GM18505 (cell line): ENCODE measurements around the gene TAP2.

ENCODE experiments used
- ATAC-seq: cut with Tn5 transposase; IDR thresholded peaks from one replicate; pipeline ENCODE4 v1.9.1; 2021; ENCODE audit not compliant: unreplicated experiment
- POLR2A ChIP-seq: IDR thresholded peaks from 4 replicates; pipeline ENCODE4 v1.6.1; 2011; ENCODE audit warnings: borderline replicate concordance; ENCODE audit not compliant: insufficient read depth, insufficient read length; ENCODE audit errors: extremely low read depth

The TAP2 gene

DNA sequence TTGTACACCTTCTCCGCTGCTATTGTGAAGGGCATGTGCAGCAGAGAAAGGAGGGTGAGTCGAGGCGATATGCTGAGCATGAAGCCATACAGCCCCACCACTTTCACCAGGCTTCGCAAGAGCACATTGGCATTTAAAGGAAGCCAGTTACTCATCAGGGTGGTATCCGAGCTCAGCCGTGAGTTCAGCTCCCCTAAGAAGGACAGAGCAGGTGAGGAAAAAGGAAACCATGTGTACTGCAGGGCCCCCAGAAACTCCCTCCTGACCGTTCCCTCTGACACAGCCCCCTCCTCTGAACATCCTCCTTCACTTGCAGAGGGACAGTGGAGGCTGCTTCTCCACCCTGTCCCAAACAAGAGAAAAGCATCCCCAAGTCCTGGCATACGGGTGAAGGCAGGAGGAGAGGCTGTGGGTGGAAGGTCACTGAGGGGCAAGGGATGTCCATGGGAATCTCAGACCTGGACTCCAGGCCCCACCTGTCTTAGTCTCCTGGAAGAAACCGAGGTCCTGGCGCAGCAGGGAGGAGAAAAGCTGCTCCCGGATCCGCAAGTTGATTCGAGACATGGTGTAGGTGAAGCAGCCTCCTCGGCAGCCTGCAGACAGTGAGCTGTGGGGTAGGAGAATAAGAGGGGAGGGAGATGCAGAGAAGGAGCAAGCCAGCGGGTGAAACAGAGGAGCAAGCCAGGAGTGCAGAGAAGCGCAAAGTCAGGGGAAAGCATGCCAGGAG, 3.2 kb downstream of the TAP2 start:
- ATAC-seq = no peak
- no peak for TF ChIP-seq POLR2A

DNA sequence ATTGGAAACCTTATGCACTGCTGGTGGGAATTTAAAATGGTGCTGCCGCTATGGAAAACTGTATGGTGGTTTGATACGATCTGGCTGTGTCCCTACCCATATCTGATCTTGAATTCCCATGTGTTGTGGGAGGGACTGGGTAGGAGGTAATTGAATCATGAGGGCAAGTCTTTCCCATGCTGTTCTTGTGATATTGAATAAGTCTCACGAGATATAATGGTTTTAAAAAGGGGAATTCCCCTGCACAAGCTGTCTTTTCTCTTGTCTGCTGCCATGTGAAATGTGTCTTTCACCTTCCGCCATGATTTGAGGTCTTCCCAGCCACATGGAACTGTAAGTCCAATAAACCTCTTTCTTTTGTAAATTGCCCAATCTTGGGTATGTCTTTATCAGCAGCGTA, 4.9 kb downstream of the TAP2 start:
- no peak for ATAC-seq
- TF ChIP-seq POLR2A = no peak

DNA sequence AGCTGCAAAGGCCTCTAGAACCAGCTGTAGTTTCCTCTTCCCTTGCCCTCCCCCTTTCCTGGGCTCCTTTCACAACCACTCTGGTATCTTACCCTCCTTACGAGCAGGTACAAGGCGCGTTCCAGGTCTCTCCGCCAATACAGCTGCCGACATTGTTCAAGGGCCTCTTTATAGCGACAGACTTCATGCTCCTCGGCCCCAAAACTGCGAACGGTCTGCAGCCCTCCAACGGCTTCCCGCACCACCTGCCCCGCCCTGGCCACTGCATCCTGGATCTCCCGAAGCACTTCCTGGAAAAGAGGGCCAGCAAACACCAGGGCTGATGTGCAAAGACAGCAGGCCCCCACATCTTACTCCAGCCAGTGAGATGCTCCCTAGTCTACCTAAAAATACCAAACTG, 6.0 kb downstream of the TAP2 start:
- no peak for ATAC-seq
- TF ChIP-seq POLR2A = no peak

DNA sequence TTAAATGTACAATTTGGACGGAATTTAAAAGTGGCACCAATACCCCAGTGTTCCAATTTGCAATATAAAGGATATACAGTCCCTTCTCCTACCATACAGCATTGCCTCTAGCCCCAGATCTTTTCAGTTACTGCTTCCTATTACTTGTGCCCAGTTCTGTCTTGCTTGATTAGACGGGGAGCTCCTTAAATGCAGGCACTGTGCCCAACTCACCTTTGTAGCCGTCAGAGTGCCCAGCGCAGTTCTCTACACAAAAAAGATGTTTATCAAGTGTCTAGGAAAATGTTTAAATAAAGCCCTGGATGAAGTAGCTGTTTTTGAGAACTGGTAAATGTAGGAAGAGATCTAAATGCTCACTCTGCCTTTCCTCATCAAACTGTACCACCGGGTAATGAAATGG, 7.6 kb downstream of the TAP2 start:
- no peak for TF ChIP-seq POLR2A
- no peak for ATAC-seq

DNA sequence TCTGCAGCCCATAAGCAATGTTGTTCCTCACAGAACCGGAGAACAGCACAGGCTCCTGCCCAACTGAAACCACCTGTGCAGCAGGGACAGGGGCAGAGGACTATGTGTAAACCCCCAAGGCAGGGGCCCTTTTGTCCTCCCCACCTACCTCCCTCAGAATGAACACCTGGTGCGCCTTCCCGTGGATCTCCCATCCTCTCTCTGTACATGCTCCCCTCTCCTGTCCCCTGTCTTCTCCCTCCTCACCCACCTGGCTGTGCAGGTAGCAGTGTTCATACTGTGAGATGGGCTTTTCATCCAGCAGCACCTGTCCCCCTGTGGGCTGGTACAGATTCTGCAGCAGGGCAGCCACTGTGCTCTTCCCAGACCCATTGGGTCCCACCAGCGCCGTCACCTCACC, 8.5 kb downstream of the TAP2 start:
- ATAC-seq = no peak
- TF ChIP-seq POLR2A = no peak

DNA sequence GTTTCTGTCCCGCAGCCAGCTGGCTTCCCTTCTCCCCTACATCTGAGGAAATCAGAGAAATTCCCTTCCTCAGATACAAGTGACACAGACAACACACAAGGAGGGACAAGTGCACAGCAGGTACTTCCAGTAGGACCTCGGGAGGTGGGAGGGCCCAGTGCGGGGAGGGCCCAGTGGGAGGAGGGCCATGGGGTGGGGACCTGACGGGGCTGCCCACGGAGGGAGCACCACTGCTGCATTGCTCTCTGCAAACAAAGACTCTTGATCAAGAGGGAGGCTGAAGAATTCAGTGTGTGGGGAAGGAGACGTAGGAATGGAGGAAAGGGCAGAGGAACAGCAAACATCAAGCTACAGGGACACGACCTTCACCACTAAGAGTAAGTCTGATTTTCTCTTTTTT, 9.0 kb downstream of the TAP2 start:
- no peak for ATAC-seq
- no peak for TF ChIP-seq POLR2A

DNA sequence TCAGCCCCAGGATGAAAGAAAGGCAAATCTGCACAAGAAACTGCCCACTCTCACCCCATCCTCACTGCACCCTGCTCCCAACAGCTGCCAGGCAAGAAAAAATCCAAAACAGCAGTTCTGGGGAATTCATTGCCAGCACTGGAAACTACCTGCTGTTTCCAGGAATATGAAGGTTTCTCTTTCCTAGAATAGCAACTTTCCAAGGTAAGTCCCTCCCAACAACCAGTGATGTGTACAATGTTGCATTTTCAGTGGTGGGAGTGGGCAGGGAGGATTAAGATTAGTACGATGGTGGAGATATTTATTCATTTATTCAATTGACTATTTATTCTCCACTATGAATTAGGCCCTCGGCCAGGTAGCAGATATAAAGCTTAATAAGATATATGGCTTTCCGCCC, 11.5 kb downstream of the TAP2 start:
- TF ChIP-seq POLR2A = no peak
- no peak for ATAC-seq

DNA sequence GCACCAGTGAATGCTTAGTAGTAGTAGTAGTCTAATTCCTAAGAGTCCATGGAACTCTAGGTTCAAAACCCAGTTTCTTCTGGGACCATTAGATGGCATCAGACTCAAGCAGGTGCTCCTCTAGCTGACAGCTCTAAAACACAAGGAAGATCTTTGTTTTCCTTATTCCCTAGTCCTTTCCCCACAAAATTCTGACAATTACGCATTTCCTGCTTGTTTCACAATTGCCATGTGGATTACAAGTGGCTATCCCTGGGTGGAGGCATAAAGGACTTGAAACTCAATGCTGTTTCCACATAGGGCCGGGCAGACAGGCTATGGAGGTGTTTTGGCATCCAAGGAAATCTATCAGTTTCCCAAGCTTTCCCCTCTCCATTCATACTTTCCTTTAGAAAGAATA, 12.6 kb downstream of the TAP2 start:
- ATAC-seq = no peak

DNA sequence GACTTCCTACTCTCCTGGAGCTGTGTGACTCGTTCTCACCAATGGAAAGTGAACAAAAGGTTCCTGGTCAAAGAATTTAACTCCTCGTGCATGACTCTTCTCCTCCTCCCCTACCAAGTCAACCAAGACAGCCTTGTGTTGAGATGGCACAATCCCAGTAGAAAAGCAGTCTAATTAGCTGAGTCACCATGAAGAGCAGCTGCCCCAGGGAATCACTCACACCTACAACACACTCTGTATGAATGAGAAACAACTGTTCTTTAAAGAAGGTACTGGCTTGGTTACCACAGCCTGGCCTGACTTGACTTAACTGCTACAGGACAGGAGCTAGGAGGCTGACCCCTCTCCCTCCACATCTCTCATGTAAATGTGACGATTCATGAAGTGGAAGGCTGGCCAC, 18.8 kb downstream of the TAP2 start:
- no peak for ATAC-seq
- TF ChIP-seq POLR2A = no peak

More for the DNA sequence above, 12.6 kb downstream of the TAP2 start:
- TF ChIP-seq POLR2A = no peak

DNA sequence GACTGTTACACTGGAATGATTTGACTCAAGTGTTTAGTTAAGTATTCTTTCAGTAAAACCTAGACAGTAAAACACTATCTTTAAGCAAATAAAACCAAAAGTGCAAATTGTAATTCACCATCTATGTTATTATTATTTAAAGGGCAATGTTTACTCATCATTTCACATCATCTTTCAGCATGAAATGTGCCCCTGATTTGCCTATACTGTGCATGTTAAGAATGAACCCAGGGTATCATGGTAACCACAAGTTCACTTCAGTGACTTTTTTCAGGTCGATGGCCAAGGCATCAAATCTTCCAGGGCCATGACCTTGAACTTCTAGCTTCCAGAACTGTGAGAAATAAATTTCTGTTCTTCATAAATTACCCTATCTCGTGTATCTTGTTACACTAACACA, 19.7 kb downstream of the TAP2 start:
- ATAC-seq = no peak
- TF ChIP-seq POLR2A = no peak

DNA sequence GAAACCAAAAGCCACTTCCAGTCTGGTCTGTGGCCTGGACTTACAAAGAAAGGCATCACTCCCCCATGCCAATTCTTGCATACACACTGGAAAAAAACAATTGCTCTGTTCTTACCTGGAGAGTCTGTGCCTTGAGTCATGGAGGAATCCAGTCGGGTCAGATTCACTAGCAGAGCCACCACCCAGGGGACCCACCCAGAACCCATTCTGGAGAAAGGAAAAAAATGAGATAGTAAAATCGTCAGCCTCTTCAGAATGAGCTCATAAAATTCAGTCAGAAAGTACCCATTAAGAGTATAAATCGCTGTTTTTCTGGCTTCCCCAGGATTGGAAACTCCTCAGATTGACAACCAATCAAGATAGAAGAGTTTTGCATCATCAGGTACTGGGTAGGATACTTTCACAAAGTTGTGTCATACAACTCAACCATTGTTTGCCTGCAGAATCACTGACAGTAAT, 21.8 kb downstream of the TAP2 start, which contains the start of gene HLA-DOB:
TSS of gene HLA-DOB (minus strand) at position 257 of the 459 bp plus-strand sequence. CDS start at position 206, 51 bp downstream.
- ATAC-seq = peak; percentile 60
- TF ChIP-seq POLR2A = no peak

DNA sequence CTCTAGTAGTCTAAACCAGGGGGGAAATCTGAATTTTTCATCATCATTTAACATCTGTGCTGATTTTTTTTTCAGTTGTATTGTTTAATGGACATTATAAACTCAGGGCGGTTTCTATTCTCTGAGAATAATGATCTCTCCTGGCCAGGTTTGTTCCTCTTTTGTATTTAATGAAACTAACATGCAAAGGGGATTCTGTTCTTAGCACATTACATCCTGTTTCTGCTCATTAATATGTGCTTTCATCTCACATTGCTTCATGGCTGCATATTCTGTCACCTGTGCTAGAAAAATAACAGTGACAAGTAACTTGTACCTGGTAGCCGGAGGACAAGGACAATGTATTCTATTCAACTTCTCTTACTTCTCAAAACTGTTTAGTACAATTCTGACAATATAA, 22.5 kb downstream of the TAP2 start:
- ATAC-seq = peak; percentile 39

DNA sequence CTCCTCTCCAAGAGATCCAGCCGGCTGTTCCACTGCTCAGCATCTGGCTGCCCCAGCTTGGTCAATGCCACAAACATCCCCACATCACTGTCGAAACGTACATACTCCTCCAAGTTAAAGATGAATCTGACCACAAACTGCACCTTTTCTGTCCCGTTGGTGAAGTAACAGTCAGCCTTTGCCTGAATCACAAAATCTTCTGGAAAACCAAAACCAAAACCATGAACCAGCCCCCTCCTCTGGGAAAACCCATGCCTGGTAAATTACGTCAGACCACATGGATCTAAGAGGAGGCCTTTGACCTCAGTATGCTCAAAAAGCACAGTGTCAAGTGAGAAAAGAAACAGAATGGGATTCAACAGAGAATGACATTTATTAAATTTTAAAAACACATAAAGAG, 23.4 kb downstream of the TAP2 start:
- no peak for TF ChIP-seq POLR2A
- ATAC-seq = no peak

More for the DNA sequence above, 22.5 kb downstream of the TAP2 start:
- peak; percentile 48 for TF ChIP-seq POLR2A

DNA sequence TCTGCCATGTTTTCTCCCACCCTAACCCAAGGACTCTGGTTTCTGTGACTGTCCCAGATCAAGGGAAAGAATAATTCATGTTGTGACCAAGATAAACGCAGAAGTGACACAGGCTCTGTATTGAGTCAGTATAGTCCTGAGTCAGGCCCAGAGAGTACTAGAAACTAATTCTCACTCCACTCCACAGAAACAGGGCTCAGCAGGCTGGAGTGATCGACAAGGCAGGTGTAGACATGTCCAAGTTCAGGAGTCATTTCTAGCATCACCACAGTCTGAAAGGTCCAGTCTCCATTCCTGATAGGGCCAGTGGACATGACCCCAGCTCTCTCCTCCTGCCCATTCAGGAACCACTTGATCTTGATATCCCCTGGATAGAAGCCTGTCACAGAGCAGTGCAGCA, 24.4 kb downstream of the TAP2 start:
- no peak for TF ChIP-seq POLR2A
- no peak for ATAC-seq
